Dendritic cell treated with granulocyte-macrophage colony-stimulating factor and Interleukin-4, amounts not matched to agents 40 ng/mL and 50 ng/mL, for 4 days (primary cell): ENCODE data around the gene CLTB.
A peak's percentile ranks its signal among the peaks of the same experiment; 100 is the strongest.

ENCODE experiments used
- H3K27ac Mint-ChIP-seq: one replicate; pipeline ENCODE4 v1.8.0; 2022; ENCODE audit warnings: mild to moderate bottlenecking, mixed read lengths
- H3K27me3 Mint-ChIP-seq: one replicate; pipeline ENCODE4 v1.8.0; 2022; ENCODE audit warnings: mild to moderate bottlenecking, mixed read lengths
- H3K36me3 Mint-ChIP-seq: one replicate; pipeline ENCODE4 v1.8.0; 2022; ENCODE audit warnings: low read depth, mixed read lengths
- H3K4me1 Mint-ChIP-seq: one replicate; pipeline ENCODE4 v1.8.0; 2022; ENCODE audit warnings: low read depth, mixed read lengths
- H3K4me3 Mint-ChIP-seq: one replicate; pipeline ENCODE4 v1.8.0; 2022; ENCODE audit warnings: mild to moderate bottlenecking, moderate library complexity, mixed read lengths
- H3K9me3 Mint-ChIP-seq: one replicate; pipeline ENCODE4 v1.8.0; 2022; ENCODE audit warnings: mixed read lengths
- intact Hi-C: fragments of 100-400 bp; cut with micrococcal nuclease; formaldehyde crosslinking; loops from one replicate; pipeline ENCODE4 v1.15.0; 2022

CLTB gene

GRCh38 chr5:176405656-176406435, 10.5 kb downstream of the CLTB start:
- peaks cover 18% of the 10 kb centered on the region for H3K4me1 Mint-ChIP-seq
- H3K36me3 Mint-ChIP-seq, result peaks cover 87% of the 10 kb centered on the region
- H3K27me3 Mint-ChIP-seq, result no peaks in the 10 kb centered on the region
- H3K27ac Mint-ChIP-seq, result no peak overlapping the region
- intact Hi-C loops, result no loop called here
- no peaks in the 10 kb centered on the region for H3K9me3 Mint-ChIP-seq
- H3K4me3 Mint-ChIP-seq, result no peak overlapping the region

GRCh38 chr5:176401281-176402205, 14.8 kb downstream of the CLTB start:
- peaks cover 80% of the 10 kb centered on the region for H3K36me3 Mint-ChIP-seq
- H3K27me3 Mint-ChIP-seq, result no peaks in the 10 kb centered on the region
- no peak overlapping the region for H3K4me3 Mint-ChIP-seq
- no peaks in the 10 kb centered on the region for H3K9me3 Mint-ChIP-seq
- no peak overlapping the region for H3K27ac Mint-ChIP-seq
- intact Hi-C loops, result no loop called here
- H3K4me1 Mint-ChIP-seq, result peaks cover 25% of the 10 kb centered on the region

GRCh38 chr5:176400382-176401156, 15.8 kb downstream of the CLTB start:
- intact Hi-C loops, result no loop called here
- Mint-ChIP-seq H3K27me3 (no peaks in the 10 kb centered on the region), H3K27ac (no peak overlapping the region), H3K9me3 (no peaks in the 10 kb centered on the region), H3K36me3 (peaks cover 80% of the 10 kb centered on the region), H3K4me1 (peaks cover 26% of the 10 kb centered on the region), H3K4me3 (no peak overlapping the region)

- Mint-ChIP-seq H3K36me3 (peaks cover 82% of the 10 kb centered on the region), H3K9me3 (no peaks in the 10 kb centered on the region), H3K4me3 (no peak overlapping the region), H3K27ac (no peak overlapping the region), H3K27me3 (no peaks in the 10 kb centered on the region), H3K4me1 (peaks cover 35% of the 10 kb centered on the region)
- intact Hi-C loops, result no loop called here
Measured at GRCh38 chr5:176397736-176398420, 18.5 kb downstream of the CLTB start.

- Mint-ChIP-seq H3K27ac (peak overlapping the region; percentile 2), H3K36me3 (peaks cover 90% of the 10 kb centered on the region), H3K4me3 (no peak overlapping the region), H3K9me3 (no peaks in the 10 kb centered on the region), H3K4me1 (peaks cover 44% of the 10 kb centered on the region), H3K27me3 (no peaks in the 10 kb centered on the region)
- intact Hi-C loops, result no loop called here
Measured at GRCh38 chr5:176396330-176396729, 20.0 kb downstream of the CLTB start.

GRCh38 chr5:176394881-176395675, 21.3 kb downstream of the CLTB start:
- H3K36me3 Mint-ChIP-seq, result peaks cover 90% of the 10 kb centered on the region
- H3K4me1 Mint-ChIP-seq, result peaks cover 53% of the 10 kb centered on the region
- intact Hi-C loops, result no loop called here
- no peak overlapping the region for H3K4me3 Mint-ChIP-seq
- no peaks in the 10 kb centered on the region for H3K9me3 Mint-ChIP-seq
- no peaks in the 10 kb centered on the region for H3K27me3 Mint-ChIP-seq
- no peak overlapping the region for H3K27ac Mint-ChIP-seq

GRCh38 chr5:176394096-176394495, 22.2 kb downstream of the CLTB start:
- Mint-ChIP-seq H3K4me1 (peaks cover 53% of the 10 kb centered on the region), H3K27me3 (no peaks in the 10 kb centered on the region), H3K9me3 (no peaks in the 10 kb centered on the region), H3K4me3 (no peak overlapping the region), H3K27ac (no peak overlapping the region), H3K36me3 (peaks cover 91% of the 10 kb centered on the region)
- intact Hi-C loops, result no loop called here

GRCh38 chr5:176392526-176392925, 23.8 kb downstream of the CLTB start:
- Mint-ChIP-seq H3K4me1 (peaks cover 55% of the 10 kb centered on the region), H3K9me3 (no peaks in the 10 kb centered on the region), H3K36me3 (peaks cover 93% of the 10 kb centered on the region), H3K27me3 (no peaks in the 10 kb centered on the region), H3K27ac (peak overlapping the region; percentile 100), H3K4me3 (peak overlapping the region; percentile 64)
- intact Hi-C loops, result no loop called here

- H3K27ac Mint-ChIP-seq, result peak overlapping the region; percentile 100
Measured at GRCh38 chr5:176391999-176392398, 24.3 kb downstream of the CLTB start.

GRCh38 chr5:176391479-176391878, 24.9 kb downstream of the CLTB start:
- intact Hi-C loops, result no loop called here
- peak overlapping the region; percentile 100 for H3K27ac Mint-ChIP-seq
- H3K4me1 Mint-ChIP-seq, result peaks cover 58% of the 10 kb centered on the region
- peak overlapping the region; percentile 64 for H3K4me3 Mint-ChIP-seq
- H3K36me3 Mint-ChIP-seq, result peaks cover 92% of the 10 kb centered on the region
- H3K27me3 Mint-ChIP-seq, result no peaks in the 10 kb centered on the region
- H3K9me3 Mint-ChIP-seq, result no peaks in the 10 kb centered on the region

More at GRCh38 chr5:176391999-176392398, 24.3 kb downstream of the CLTB start:
- Mint-ChIP-seq H3K9me3 (no peaks in the 10 kb centered on the region), H3K36me3 (peaks cover 92% of the 10 kb centered on the region), H3K4me1 (peaks cover 58% of the 10 kb centered on the region), H3K4me3 (peak overlapping the region; percentile 64), H3K27me3 (no peaks in the 10 kb centered on the region)
- intact Hi-C loops, result no loop called here

- Mint-ChIP-seq H3K9me3 (no peaks in the 10 kb centered on the region), H3K27ac (peak overlapping the region; percentile 100), H3K4me1 (peaks cover 72% of the 10 kb centered on the region), H3K36me3 (peaks cover 90% of the 10 kb centered on the region), H3K4me3 (peak overlapping the region; percentile 100), H3K27me3 (no peaks in the 10 kb centered on the region)
- intact Hi-C loops, result loop anchor here (1.0 to 10.0 kb wide), 3 partner anchors 27 to 145 kb away; partner anchors contain the start of genes CLTB, FAF2 and RNF44
Measured at GRCh38 chr5:176389135-176390123, 26.9 kb downstream of the CLTB start.
